Motor neuron (in vitro differentiated cells): ENCODE results near the gene NSRP1. TPM values are rescaled to one million over a fixed set of nuclear protein-coding genes. Genes with fewer than 3 reads are reported as not detected.
A peak's percentile ranks its signal among the peaks of the same experiment; 100 is the strongest.
"Not testable (repeated sequence)": the region's sequence is repeated elsewhere in the genome, so short reads cannot be mapped to it uniquely, and the experiment has no call there.

ENCODE experiments used
- ATAC-seq, 8 experiments: fragments of 200-7000 bp; cut with Tn5 transposase; replicated peaks in 6 of 8; 2 replicates each; pipeline ENCODE4 v1.8.0; 2021; ENCODE audit warnings: mild to moderate bottlenecking in 8 of 8, moderate library complexity in 8 of 8
- H3K27ac ChIP-seq, 2 donors: fragments of 250-450 bp; sonication (Bioruptor Pico); 2 replicates each; pipeline ENCODE4 v1.9.0; 2021; ENCODE audit warnings: antibody characterized with exemption in 2 of 2, mild to moderate bottlenecking in 2 of 2, moderate library complexity in 1 of 2
- H3K4me1 ChIP-seq, 2 donors: fragments of 250-450 bp; sonication (Bioruptor Pico); replicated peaks in 1 of 2; 2 replicates each; pipeline ENCODE4 v1.6.1; 2021; ENCODE audit warnings: antibody characterized with exemption in 2 of 2, mild to moderate bottlenecking in 2 of 2, moderate library complexity in 1 of 2
- H3K4me3 ChIP-seq, 5 donors: fragments of 250-450 bp; sonication (Bioruptor Pico); 2 replicates each; pipeline ENCODE4 v1.9.0; 2021; ENCODE audit warnings: antibody characterized with exemption in 5 of 5, mild to moderate bottlenecking in 5 of 5, moderate library complexity in 4 of 5
- WGBS, 10 experiments: fragments of 450-650 bp; shearing (Covaris generic); methylation state at CpG; one replicate each; pipeline ENCODE4 v1.0.0; 2022; 5-methylcytosine and 5-hydroxymethylcytosine counted together
- in situ Hi-C, 9 experiments: fragments of 400-800 bp; cut with MboI; loops; one replicate each; pipeline ENCODE4 v1.15.0; 2021; ENCODE audit warnings: low sequenced_read_pairs in 9 of 9, low pct_unique_long_range_greater_than_20kb in 2 of 9; ENCODE audit not compliant: unreplicated experiment in 9 of 9
- total RNA-seq, 8 experiments: library from RNA; unstranded; fragments of 300-600 nt; gene quantifications; 2 replicates each; pipeline versions ENCODE4 v1.2.3 to v1.2.4, GENCODE V29; 2022

The NSRP1 gene, protein sequence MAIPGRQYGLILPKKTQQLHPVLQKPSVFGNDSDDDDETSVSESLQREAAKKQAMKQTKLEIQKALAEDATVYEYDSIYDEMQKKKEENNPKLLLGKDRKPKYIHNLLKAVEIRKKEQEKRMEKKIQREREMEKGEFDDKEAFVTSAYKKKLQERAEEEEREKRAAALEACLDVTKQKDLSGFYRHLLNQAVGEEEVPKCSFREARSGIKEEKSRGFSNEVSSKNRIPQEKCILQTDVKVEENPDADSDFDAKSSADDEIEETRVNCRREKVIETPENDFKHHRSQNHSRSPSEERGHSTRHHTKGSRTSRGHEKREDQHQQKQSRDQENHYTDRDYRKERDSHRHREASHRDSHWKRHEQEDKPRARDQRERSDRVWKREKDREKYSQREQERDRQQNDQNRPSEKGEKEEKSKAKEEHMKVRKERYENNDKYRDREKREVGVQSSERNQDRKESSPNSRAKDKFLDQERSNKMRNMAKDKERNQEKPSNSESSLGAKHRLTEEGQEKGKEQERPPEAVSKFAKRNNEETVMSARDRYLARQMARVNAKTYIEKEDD
- total RNA-seq: 10 to 100 TPM in 6 of 8 experiments, 1 to 10 TPM in 2; 6.3 to 48.1 (median 17.3) TPM

DNA sequence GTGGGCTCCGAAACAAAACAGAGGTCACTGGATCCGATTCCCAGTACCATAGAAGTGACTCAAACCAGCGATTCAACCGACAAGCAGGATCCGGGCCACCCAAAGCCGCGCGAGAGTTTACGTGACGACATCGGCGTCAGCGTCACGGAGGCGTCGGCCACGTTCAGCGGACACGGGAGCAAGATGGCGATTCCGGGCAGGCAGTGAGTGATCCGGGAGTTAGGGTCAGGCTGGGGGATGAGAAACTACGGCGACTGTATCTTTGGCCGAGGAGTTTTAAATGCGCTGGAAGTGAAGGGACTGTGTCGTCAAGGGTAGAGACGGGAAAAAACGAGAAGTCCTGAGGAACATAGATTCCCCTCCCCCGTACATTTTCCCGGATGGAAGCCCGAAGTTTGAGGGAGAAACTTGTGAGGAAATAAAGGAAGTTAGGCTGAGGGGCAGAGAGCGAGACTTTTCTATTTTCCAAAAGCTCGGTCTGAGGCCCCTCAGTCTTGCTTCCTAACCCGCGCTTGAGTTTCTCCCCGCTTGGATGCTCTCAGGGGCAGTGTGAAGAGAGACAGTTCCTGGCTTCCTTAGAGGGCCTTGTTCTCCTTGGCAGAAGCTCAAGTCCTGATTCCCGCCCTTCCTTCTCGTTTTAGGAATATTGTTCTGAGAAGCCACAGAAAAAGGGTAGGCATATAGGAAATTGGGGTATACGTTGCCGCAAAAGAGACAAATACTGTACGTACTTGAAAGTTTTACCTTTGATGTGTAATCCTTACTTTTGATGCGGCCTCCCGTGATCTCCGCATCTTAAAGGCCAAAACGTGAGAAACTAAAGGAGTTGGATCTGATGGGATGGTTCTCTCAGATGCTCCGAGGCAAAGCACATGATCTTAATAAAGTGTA lies at the start of gene NSRP1:
NSRP1 (plus strand) TSS at position 156 of the 891 bp plus-strand sequence; CDS start at position 184, 28 bp downstream.
- WGBS, 10 experiments: 0 to 5% (median 1%) methylated on average over 5 to 42 of the region's 47 CpGs
- Histone ChIP-seq H3K27ac (peak within 1 kb of the TSS; percentile 96 to 98), H3K4me1 (peaks cover 0 to 10% of the 10 kb centered on the region in 2 donors), H3K4me3 (peak within 1 kb of the TSS; percentile 64 to 86 (median 78))
- ATAC-seq: peak; percentile 94 to 99 (median 97)
- in situ Hi-C loops: loop anchor here in 4 of 9 experiments (25.0 kb wide), 2 partner anchors 105 to 170 kb away; partner anchors contain the start of gene BLMH (in 3 of the 4)

DNA sequence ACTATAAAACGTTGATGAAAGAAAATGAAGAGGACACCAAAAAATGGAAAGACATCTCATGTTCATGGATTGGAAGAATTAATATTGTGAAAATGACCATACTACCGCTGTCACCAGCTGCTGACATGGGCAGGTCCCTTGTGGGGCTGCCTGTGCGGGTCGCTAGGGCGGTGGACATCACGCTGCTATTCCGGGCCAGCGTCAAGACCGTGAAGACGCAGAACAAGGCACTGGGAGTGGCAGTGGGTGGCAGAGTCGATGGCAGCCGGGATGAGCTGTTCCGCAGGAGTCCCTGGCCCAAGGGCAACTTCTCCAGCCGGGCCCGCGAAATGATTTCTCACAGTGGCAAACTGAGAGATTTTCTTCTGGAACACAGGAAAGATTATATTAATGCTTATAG lies 48.2 kb upstream of the NSRP1 start:
- Histone ChIP-seq H3K27ac (no peak overlapping the region), H3K4me3 (no peak overlapping the region), H3K4me1 (no peaks in the 10 kb centered on the region)
- no peak for ATAC-seq
- 75 to 100% (median 89%) methylated on average over 4 to 13 of the region's 16 CpGs for whole genome bisulfite sequencing, 10 experiments
- in situ Hi-C loops: loop anchor here in 1 of 9 experiments (25.0 kb wide), 1 partner anchor 106 kb away; no protein-coding TSS in a partner anchor

DNA sequence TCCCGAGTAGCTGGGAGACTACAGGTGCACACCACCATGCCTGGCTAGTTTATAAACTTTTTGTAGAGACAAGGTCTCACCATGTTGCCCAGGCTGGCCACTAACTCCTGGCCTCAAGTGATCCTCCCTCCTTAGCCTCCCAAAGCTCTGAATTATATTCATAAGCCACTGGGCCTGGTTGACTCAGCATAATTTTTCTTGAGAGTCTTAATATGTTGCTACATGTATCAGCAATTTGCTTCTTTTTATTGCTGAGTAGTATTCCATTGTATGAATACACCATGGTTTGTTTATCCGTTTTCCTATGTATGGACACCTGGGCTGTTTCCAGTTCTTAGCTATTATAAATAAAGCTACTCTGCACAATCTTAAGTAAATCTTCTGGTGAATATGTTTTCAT lies 42.4 kb upstream of the NSRP1 start:
- Histone ChIP-seq H3K27ac (no peak overlapping the region), H3K4me1 (no peaks in the 10 kb centered on the region), H3K4me3 (no peak overlapping the region)
- in situ Hi-C loops: loop anchor here in 1 of 9 experiments (25.0 kb wide), 1 partner anchor 112 kb away; no protein-coding TSS in a partner anchor
- 23 to 100% (median 79%) methylated on average over 1 to 2 of the region's 2 CpGs; no CpG with 5 or more reads in 1 of the 10 experiments for WGBS, 10 experiments
- ATAC-seq: no peak

DNA sequence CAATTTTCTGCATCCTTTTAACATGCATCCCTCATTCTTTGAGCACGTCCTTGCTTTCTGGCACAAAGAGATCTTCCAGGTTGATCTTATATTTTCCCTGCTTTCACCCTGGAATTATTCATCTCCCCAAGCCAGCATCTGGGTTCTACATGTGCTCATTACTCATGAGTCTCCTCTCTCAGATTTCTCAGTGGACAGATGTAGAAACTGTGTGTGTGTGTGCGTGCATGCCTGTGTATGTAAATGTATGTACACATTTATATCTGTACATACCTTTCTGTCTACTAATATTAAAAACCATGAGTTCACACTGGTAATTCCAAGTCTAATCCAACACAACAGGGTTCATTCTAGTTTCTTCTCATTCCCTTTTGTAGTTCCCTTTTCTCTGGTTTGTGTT lies 41.9 kb upstream of the NSRP1 start:
- in situ Hi-C loops: loop anchor here in 1 of 9 experiments (25.0 kb wide), 3 partner anchors 112 to 462 kb away; partner anchors contain the start of gene CORO6
- H3K4me3 ChIP-seq: no peak overlapping the region
- peak in 3 of 8 experiments; percentile 97 to 99 (median 97) for ATAC-seq
- WGBS, 10 experiments: 0 to 86% (median 67%) methylated on average over 1 to 2 of the region's 2 CpGs; no CpG with 5 or more reads in 3 of the 10 experiments
- no peaks in the 10 kb centered on the region for H3K4me1 ChIP-seq
- H3K27ac ChIP-seq: no peak overlapping the region

DNA sequence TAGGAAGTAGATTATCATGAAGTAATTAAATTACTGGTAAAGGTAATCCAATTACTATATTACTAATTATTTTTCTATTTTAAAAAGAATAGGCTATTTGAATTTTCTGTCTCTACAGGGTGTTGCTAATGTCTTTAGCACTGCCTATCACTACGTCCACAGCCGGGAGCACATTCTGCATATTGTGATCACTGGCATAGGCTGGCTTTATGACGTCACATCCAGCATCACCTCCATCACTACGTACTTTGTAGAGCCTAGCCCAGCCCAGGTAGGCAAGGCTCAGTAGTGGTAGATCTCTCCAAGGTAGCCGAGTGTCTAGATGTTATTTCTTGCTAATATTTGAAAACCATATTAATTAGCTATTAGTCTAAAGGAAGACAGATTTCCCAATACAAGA lies 33.8 kb upstream of the NSRP1 start:
- in situ Hi-C loops: loop anchor here in 1 of 9 experiments (25.0 kb wide), 2 partner anchors 270 to 470 kb away; partner anchors contain the start of gene CORO6
- WGBS, 10 experiments: 0 to 100% (median 90%) methylated on average over 1 to 5 of the region's 5 CpGs; no CpG with 5 or more reads in 3 of the 10 experiments
- H3K4me1 ChIP-seq: peaks cover 0 to 3% of the 10 kb centered on the region in 2 donors
- H3K27ac ChIP-seq: no peak overlapping the region
- no peak overlapping the region for H3K4me3 ChIP-seq
- ATAC-seq: no peak

DNA sequence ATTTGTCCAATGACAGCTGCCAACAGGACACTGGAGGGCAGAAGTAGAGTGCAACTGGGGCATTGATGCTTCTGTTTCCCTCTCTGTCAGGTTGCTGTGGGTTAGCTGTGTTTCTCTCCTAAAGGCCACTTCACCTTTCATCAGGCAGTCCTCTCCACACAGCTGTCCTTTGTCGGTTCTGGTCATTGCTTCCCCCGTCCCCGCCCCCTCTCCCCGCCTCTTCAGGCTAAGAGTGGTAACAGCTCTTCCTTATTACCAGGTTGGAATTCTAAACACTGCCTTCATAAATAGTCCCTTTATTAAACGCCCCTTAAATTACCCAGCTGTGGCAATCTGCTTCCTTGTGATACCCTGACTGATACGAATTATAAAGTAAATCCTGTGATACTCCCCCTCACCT lies 31.8 kb upstream of the NSRP1 start:
- H3K4me1 ChIP-seq: peaks cover 0 to 3% of the 10 kb centered on the region in 2 donors
- in situ Hi-C loops: loop anchor here in 1 of 9 experiments (25.0 kb wide), 2 partner anchors 272 to 472 kb away; partner anchors contain the start of gene CORO6
- WGBS, 10 experiments: 0 to 71% (median 63%) methylated on average over 1 to 2 of the region's 6 CpGs; no CpG with 5 or more reads in 5 of the 10 experiments
- ATAC-seq: no peak
- no peak overlapping the region for H3K4me3 ChIP-seq
- no peak overlapping the region for H3K27ac ChIP-seq

DNA sequence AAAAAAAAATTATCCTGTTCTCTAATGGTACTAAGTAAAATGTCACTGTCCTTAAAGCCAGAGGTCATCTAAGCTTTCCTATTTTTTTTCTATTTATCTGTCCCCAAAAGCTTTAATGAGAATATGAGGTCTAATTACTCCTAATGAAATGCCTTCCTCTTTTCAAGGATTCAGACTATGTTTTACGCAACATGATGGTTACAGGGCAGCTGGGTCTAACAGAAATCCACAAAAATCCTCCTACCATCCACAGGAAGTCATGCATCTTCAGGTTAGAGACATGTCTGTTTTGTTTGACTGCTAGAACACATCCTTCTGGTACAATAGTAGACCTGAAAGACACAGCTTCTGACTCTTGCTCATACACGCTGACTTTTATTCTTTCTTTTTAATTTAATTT lies 29.7 kb upstream of the NSRP1 start:
- Histone ChIP-seq H3K27ac (no peak overlapping the region), H3K4me1 (peaks cover 0 to 3% of the 10 kb centered on the region in 2 donors), H3K4me3 (no peak overlapping the region)
- in situ Hi-C loops: loop anchor here in 1 of 9 experiments (25.0 kb wide), 2 partner anchors 275 to 475 kb away; partner anchors contain the start of gene CORO6
- ATAC-seq: no peak
- WGBS, 10 experiments: 10 to 100% (median 97%) methylated on average over 1 to 2 of the region's 2 CpGs; no CpG with 5 or more reads in 2 of the 10 experiments

DNA sequence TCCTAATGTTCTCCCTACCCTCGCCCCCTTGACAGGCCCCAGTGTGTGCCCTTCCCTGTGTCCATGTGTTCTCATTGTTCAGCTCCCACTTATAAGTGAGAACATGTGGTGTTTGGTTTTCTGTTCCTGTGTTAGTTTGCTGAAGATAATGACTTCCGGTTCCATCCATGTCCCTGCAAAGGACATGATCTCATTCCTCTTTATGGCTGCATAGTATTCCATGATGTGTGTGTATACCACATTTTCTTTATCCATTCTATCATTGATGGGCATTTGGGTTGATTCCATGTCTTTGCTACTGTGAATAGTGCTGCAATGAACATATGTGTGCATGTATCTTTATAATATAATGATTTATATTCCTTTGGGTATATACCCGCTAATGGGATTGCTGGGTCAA lies 29.2 kb upstream of the NSRP1 start:
- in situ Hi-C loops: loop anchor here in 1 of 9 experiments (25.0 kb wide), 2 partner anchors 275 to 475 kb away; partner anchors contain the start of gene CORO6
- H3K4me3 ChIP-seq, H3K4me1 ChIP-seq, ATAC-seq, H3K27ac ChIP-seq: not testable (repeated sequence)
- 17 to 100% (median 95%) methylated on average over 1 to 3 of the region's 3 CpGs; no CpG with 5 or more reads in 3 of the 10 experiments for WGBS, 10 experiments

DNA sequence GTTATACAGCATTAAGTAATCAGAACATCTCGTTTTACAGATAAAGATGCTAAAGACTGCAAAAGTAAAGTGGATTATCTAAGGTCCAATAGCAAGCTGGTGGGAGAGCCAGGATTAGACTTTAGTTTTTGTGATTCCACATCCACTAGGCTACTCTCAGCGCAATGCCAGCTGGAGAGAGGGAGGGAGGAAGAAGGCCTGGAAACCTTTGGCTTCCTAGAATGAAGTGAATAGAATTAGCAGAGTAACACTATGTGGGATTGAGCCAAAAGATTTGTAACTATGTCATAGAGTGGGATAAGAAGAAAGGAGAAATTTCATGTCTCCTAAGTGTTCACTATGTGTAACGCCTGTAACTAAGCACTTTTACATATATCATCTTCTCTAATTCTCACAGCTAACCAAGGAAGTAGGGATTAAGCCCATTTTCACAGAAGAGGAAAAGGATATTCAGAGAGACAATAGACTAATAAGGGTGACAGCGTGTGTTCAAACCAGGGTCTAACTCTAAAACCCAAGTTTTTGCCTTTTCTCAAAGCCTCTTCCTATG lies 25.4 kb upstream of the NSRP1 start:
- in situ Hi-C loops: loop anchor here in 2 of 9 experiments (10.0 to 25.0 kb wide), 3 partner anchors 56 to 479 kb away; partner anchors contain the start of gene CORO6 (in 1 of the 2)
- no peak for ATAC-seq
- H3K4me1 ChIP-seq: no peaks in the 10 kb centered on the region
- H3K4me3 ChIP-seq: no peak overlapping the region
- H3K27ac ChIP-seq: no peak overlapping the region
- WGBS, 10 experiments: 64 to 94% (median 74%) methylated on average over 2 to 4 of the region's 4 CpGs; no CpG with 5 or more reads in 1 of the 10 experiments

DNA sequence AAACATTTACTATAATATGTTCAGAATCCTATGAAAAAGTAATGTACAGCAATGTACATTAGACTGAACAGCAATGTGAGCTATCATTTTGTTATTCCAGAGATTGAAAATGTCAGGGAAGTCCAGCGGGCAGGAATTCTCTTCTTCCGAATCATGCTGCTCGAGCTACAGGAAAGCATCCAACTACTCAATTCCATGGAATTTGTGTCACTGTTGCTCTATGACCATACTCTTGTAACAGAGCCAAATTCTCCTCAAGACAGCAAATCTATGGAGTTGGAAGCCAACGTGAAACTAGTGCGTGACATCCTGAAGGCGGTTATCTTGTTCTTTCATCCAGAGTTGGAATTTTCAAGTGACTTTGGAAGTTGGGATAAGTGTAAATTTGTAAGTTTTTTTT lies 24.8 kb upstream of the NSRP1 start:
- no peak for ATAC-seq
- in situ Hi-C loops: loop anchor here in 2 of 9 experiments (10.0 to 25.0 kb wide), 3 partner anchors 57 to 479 kb away; partner anchors contain the start of gene CORO6 (in 1 of the 2)
- Histone ChIP-seq H3K27ac (no peak overlapping the region), H3K4me3 (no peak overlapping the region), H3K4me1 (no peaks in the 10 kb centered on the region)
- 25 to 100% (median 90%) methylated on average over 1 to 6 of the region's 6 CpGs; no CpG with 5 or more reads in 1 of the 10 experiments for WGBS, 10 experiments

DNA sequence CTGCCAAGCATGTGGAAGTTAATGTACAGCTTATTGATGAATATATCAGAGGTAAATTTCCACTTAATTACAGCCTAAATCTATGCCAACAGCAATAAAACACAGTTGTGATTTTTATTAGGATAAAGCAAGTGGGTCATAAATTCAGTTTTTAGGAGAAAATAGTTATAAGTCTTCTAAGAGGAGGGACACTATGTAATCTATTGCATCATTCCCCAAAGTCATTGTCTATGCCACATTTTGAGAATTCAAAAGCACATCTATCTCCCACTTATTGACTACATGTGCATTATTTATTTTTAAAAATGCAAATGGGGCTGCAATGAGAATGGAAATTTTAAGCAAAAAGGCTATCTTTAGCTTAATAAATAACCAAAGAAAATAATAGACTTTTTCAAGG lies 23.7 kb upstream of the NSRP1 start:
- ATAC-seq: no peak
- Histone ChIP-seq H3K27ac (no peak overlapping the region), H3K4me3 (no peak overlapping the region), H3K4me1 (no peaks in the 10 kb centered on the region)
- in situ Hi-C loops: loop anchor here in 2 of 9 experiments (10.0 to 25.0 kb wide), 3 partner anchors 58 to 481 kb away; partner anchors contain the start of gene CORO6 (in 1 of the 2)
